ENCODE measurements around the gene PSMD14.
A peak's percentile ranks its signal among the peaks of the same experiment; 100 is the strongest.

The PSMD14 gene

DNA sequence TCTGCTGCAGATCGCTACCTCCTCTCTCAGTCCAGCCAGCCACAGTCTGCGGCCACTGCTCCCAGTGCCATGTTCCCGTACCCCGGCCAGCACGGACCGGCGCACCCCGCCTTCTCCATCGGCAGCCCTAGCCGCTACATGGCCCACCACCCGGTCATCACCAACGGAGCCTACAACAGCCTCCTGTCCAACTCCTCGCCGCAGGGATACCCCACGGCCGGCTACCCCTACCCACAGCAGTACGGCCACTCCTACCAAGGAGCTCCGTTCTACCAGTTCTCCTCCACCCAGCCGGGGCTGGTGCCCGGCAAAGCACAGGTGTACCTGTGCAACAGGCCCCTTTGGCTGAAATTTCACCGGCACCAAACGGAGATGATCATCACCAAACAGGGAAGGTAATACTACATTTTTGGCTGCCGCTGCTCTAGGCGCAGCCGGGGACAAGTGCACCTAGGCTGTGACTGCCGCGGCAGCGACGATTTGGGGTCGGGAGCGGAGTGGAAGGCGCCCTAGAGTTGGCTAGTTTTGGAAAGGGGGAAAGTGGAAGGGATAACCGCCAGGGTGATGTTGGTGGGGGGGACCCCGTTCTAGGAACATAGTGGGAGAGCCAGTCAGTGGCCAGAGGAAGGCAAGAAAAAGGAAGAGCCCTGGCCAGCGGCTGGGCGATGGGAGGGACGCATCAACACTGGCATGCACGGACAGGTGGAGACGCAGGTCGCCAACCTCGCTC is 108.6 kb downstream of the PSMD14 start:
- Mint-ChIP-seq H3K4me3 (peak overlapping the region; percentile 76), H3K27me3 (peaks cover 64% of the 10 kb centered on the region), H3K4me1 (ENCODE audit: low read depth) (peaks cover 46% of the 10 kb centered on the region), H3K9me3 (ENCODE audit: low read depth) (no peaks in the 10 kb centered on the region), H3K27ac (no peak overlapping the region), H3K36me3 (peaks cover 4% of the 10 kb centered on the region)

GRCh38 chr2:161417438-161418274 is 109.4 kb downstream of the PSMD14 start:
- H3K4me1 Mint-ChIP-seq (ENCODE audit: low read depth): peaks cover 48% of the 10 kb centered on the region
- no peak overlapping the region for H3K27ac Mint-ChIP-seq
- no peaks in the 10 kb centered on the region for H3K9me3 Mint-ChIP-seq (ENCODE audit: low read depth)
- peak overlapping the region; percentile 18 for H3K4me3 Mint-ChIP-seq
- H3K36me3 Mint-ChIP-seq: no peaks in the 10 kb centered on the region
- H3K27me3 Mint-ChIP-seq: peaks cover 72% of the 10 kb centered on the region

DNA sequence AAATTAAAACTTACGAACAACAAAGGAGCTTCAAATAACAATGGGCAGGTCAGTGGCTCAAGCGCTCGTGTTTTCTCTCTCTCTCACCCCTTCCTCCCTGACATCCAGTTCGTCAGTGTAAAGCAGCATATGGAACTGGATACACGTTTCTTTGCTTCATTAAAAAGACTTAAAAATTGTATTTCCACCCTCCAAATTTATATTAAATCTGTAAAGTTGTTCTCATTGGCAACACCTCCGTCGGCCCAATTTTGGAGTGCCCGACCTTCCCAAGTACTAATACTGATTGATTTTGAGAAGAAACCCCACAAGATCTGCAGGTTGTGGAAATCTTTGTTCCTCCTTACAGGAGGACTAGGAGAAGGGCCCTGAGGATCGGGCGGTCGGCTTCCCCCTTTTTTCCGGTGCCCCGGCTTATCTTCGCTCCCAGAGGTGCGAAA is 110.1 kb downstream of the PSMD14 start:
- Mint-ChIP-seq H3K4me3 (no peak overlapping the region), H3K36me3 (no peaks in the 10 kb centered on the region), H3K9me3 (ENCODE audit: low read depth) (no peaks in the 10 kb centered on the region), H3K4me1 (ENCODE audit: low read depth) (peaks cover 53% of the 10 kb centered on the region), H3K27ac (no peak overlapping the region), H3K27me3 (peaks cover 77% of the 10 kb centered on the region)

- Mint-ChIP-seq H3K27ac (no peak overlapping the region), H3K9me3 (ENCODE audit: low read depth) (no peaks in the 10 kb centered on the region), H3K27me3 (peaks cover 73% of the 10 kb centered on the region), H3K4me1 (ENCODE audit: low read depth) (peaks cover 49% of the 10 kb centered on the region), H3K36me3 (no peaks in the 10 kb centered on the region), H3K4me3 (peak overlapping the region; percentile 58)
Observed at GRCh38 chr2:161418715-161419637, 110.8 kb downstream of the PSMD14 start.

DNA sequence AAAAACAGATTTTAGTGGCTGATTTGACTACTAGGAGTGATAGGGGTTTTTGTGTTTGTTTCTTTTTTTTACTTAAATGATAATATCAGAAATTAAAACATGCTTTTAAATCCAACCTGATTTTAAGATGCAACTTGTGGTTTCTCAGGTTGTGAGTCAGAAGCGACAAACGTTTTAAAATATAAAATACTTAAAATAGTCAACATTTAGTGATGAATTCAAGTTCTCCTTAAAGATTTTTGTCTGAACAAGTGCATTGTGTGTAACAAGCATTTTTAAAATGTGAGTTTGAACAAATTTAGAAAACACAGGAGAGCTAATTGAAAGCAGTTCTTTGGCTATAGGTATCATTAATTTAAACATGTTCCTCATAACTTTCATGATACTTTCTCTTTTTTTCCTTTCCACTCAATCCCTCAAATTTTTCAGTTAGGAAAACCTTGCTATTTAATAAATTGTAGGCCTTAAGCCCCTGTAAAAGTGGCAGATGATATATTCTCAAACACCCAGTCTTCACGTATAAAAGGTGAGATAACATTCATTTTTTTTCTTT is 111.5 kb downstream of the PSMD14 start:
- no peak overlapping the region for H3K27ac Mint-ChIP-seq
- H3K9me3 Mint-ChIP-seq (ENCODE audit: low read depth): no peaks in the 10 kb centered on the region
- H3K4me1 Mint-ChIP-seq (ENCODE audit: low read depth): peaks cover 55% of the 10 kb centered on the region
- no peaks in the 10 kb centered on the region for H3K36me3 Mint-ChIP-seq
- no peak overlapping the region for H3K4me3 Mint-ChIP-seq
- H3K27me3 Mint-ChIP-seq: peaks cover 79% of the 10 kb centered on the region

GRCh38 chr2:161420406-161421074 is 112.3 kb downstream of the PSMD14 start:
- peaks cover 81% of the 10 kb centered on the region for H3K27me3 Mint-ChIP-seq
- H3K4me1 Mint-ChIP-seq (ENCODE audit: low read depth): peaks cover 53% of the 10 kb centered on the region
- H3K9me3 Mint-ChIP-seq (ENCODE audit: low read depth): no peaks in the 10 kb centered on the region
- no peak overlapping the region for H3K27ac Mint-ChIP-seq
- H3K4me3 Mint-ChIP-seq: no peak overlapping the region
- H3K36me3 Mint-ChIP-seq: no peaks in the 10 kb centered on the region

- no peaks in the 10 kb centered on the region for H3K9me3 Mint-ChIP-seq (ENCODE audit: low read depth)
- H3K4me1 Mint-ChIP-seq (ENCODE audit: low read depth): peaks cover 41% of the 10 kb centered on the region
Observed at GRCh38 chr2:161421686-161422085, 113.5 kb downstream of the PSMD14 start.

GRCh38 chr2:161422816-161423403 is 114.7 kb downstream of the PSMD14 start:
- peak overlapping the region; percentile 76 for H3K4me3 Mint-ChIP-seq
- H3K4me1 Mint-ChIP-seq (ENCODE audit: low read depth): peaks cover 38% of the 10 kb centered on the region
- H3K9me3 Mint-ChIP-seq (ENCODE audit: low read depth): no peaks in the 10 kb centered on the region
- peaks cover 74% of the 10 kb centered on the region for H3K27me3 Mint-ChIP-seq
- H3K27ac Mint-ChIP-seq: no peak overlapping the region
- no peaks in the 10 kb centered on the region for H3K36me3 Mint-ChIP-seq

More at GRCh38 chr2:161421686-161422085, 113.5 kb downstream of the PSMD14 start:
- no peaks in the 10 kb centered on the region for H3K36me3 Mint-ChIP-seq
- no peak overlapping the region for H3K4me3 Mint-ChIP-seq
- H3K27me3 Mint-ChIP-seq: peaks cover 78% of the 10 kb centered on the region
- no peak overlapping the region for H3K27ac Mint-ChIP-seq

DNA sequence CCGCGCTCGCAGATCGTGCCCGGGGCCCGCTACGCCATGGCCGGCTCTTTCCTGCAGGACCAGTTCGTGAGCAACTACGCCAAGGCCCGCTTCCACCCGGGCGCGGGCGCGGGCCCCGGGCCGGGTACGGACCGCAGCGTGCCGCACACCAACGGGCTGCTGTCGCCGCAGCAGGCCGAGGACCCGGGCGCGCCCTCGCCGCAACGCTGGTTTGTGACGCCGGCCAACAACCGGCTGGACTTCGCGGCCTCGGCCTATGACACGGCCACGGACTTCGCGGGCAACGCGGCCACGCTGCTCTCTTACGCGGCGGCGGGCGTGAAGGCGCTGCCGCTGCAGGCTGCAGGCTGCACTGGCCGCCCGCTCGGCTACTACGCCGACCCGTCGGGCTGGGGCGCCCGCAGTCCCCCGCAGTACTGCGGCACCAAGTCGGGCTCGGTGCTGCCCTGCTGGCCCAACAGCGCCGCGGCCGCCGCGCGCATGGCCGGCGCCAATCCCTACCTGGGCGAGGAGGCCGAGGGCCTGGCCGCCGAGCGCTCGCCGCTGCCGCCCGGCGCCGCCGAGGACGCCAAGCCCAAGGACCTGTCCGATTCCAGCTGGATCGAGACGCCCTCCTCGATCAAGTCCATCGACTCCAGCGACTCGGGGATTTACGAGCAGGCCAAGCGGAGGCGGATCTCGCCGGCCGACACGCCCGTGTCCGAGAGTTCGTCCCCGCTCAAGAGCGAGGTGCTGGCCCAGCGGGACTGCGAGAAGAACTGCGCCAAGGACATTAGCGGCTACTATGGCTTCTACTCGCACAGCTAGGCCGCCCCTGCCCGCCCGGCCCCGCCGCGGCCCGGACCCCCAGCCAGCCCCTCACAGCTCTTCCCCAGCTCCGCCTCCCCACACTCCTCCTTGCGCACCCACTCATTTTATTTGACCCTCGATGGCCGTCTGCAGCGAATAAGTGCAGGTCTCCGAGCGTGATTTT is 115.5 kb downstream of the PSMD14 start:
- H3K4me3 Mint-ChIP-seq: peak overlapping the region; percentile 83
- peaks cover 74% of the 10 kb centered on the region for H3K27me3 Mint-ChIP-seq
- H3K36me3 Mint-ChIP-seq: peaks cover 1% of the 10 kb centered on the region
- H3K4me1 Mint-ChIP-seq (ENCODE audit: low read depth): peaks cover 34% of the 10 kb centered on the region
- H3K9me3 Mint-ChIP-seq (ENCODE audit: low read depth): no peaks in the 10 kb centered on the region
- H3K27ac Mint-ChIP-seq: peak overlapping the region; percentile 55

GRCh38 chr2:161424394-161424769 is 116.2 kb downstream of the PSMD14 start:
- Mint-ChIP-seq H3K9me3 (ENCODE audit: low read depth) (no peaks in the 10 kb centered on the region), H3K27me3 (peaks cover 73% of the 10 kb centered on the region), H3K4me3 (peak overlapping the region; percentile 83), H3K27ac (peak overlapping the region; percentile 55), H3K4me1 (ENCODE audit: low read depth) (peaks cover 29% of the 10 kb centered on the region), H3K36me3 (peaks cover 2% of the 10 kb centered on the region)

DNA sequence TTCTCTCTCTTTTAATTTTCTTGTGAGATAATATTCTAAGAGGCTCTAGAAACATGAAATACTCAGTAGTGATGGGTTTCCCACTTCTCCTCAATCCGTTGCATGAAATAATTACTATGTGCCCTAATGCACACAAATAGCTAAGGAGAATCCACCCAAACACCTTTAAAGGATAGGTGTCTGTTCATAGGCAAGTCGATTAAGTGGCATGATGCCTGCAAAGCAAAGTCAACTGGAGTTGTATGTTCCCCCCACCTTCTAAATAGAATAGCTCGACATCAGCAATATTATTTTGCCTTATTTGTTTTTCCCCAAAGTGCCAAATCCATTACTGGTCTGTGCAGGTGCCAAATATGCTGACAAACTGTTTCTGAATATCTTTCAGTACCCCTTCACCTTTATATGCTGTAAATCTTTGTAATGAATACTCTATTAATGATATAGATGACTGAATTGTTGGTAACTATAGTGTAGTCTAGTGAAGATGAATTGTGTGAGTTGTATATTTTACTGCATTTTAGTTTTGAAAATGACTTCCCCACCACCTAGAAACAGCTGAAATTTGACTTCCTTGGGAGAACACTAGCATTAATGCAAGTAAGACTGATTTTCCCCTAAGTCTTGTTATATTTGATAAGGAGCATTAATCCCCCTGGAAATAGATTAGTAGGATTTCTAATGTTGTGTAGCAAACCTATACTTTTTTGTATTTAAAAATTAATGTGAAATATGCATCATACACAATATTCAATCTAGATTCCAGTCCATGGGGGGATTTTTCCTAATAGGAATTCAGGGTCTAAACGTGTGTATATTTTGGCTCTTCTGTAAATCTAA is 116.9 kb downstream of the PSMD14 start:
- Mint-ChIP-seq H3K27me3 (peaks cover 69% of the 10 kb centered on the region), H3K4me3 (peak overlapping the region; percentile 83), H3K36me3 (peaks cover 2% of the 10 kb centered on the region), H3K27ac (no peak overlapping the region), H3K4me1 (ENCODE audit: low read depth) (peaks cover 28% of the 10 kb centered on the region), H3K9me3 (ENCODE audit: low read depth) (no peaks in the 10 kb centered on the region)

DNA sequence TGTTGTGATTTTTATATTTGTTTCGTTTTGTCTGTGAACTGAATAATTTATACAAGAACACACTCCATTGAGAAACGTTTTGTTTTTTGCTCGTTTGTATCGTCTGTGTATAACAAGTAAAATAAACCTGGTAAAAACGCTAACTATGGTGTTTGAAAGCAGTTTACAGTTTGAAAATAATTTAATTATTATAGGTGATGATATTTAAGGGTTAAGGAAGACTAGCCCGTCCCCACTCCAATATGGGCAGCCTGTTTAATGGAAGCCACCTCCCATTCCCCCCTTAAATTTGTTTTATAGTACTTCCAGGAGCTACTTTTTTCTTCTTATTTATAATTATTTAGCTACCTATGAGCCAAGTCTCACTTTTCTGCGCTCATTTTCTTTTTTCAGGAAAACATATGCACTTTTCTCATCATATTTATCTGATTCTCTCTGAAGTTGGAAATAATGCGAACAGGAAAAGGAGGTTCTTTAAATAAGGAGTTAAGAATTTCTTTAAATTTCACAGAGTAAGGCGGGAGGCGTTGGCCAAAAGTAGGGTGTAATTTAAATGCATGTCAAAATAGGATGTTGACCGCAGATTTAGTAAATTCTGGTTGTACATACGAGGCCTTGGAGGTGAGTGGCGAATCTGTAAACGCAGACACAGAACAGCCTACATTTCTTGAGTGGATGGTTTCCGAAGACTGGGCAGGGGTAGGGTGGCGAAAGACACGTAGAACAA is 117.7 kb downstream of the PSMD14 start:
- no peak overlapping the region for H3K4me3 Mint-ChIP-seq

More for the DNA sequence above, 117.7 kb downstream of the PSMD14 start:
- H3K27ac Mint-ChIP-seq: no peak overlapping the region
- H3K4me1 Mint-ChIP-seq (ENCODE audit: low read depth): peaks cover 28% of the 10 kb centered on the region
- peaks cover 62% of the 10 kb centered on the region for H3K27me3 Mint-ChIP-seq
- H3K9me3 Mint-ChIP-seq (ENCODE audit: low read depth): no peaks in the 10 kb centered on the region
- H3K36me3 Mint-ChIP-seq: peaks cover 2% of the 10 kb centered on the region

Data from activated naive CD8-positive, alpha-beta T cell (primary cell).